Measurements from ENCODE around the gene GID8.
A peak's percentile ranks its signal among the peaks of the same experiment; 100 is the strongest.

GID8 gene

DNA sequence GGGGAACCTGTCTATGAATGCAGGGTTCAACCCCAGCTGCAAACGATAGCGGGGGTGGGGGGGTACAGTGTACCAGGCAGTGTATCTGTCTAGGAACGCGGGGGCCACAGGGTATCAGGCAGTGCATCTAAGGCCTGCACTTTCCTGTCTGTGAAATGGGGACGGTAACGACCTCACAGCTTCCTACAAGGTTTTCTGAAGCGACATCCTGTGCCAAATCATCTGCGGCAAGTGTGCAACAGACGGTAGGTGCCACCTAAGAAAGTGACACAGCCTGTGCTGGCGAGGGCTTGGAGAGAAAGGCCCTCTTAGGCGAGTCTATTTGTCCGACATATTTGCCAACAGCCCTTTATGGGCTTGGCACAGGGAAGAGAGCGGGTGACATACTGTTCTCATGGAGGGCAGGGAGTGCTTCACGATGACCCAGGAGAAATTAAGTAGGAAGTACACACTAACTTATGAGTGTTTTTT, 15.5 kb upstream of the GID8 start:
- DNase-seq (ENCODE audit: low read depth), result no peak
- TF ChIP-seq, protein P1, sequence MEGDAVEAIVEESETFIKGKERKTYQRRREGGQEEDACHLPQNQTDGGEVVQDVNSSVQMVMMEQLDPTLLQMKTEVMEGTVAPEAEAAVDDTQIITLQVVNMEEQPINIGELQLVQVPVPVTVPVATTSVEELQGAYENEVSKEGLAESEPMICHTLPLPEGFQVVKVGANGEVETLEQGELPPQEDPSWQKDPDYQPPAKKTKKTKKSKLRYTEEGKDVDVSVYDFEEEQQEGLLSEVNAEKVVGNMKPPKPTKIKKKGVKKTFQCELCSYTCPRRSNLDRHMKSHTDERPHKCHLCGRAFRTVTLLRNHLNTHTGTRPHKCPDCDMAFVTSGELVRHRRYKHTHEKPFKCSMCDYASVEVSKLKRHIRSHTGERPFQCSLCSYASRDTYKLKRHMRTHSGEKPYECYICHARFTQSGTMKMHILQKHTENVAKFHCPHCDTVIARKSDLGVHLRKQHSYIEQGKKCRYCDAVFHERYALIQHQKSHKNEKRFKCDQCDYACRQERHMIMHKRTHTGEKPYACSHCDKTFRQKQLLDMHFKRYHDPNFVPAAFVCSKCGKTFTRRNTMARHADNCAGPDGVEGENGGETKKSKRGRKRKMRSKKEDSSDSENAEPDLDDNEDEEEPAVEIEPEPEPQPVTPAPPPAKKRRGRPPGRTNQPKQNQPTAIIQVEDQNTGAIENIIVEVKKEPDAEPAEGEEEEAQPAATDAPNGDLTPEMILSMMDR (IDR thresholded peaks at IDR 0.05; ENCODE audit: insufficient read depth, low read depth, low read length, missing control alignments), result no peak
- H3K4me3 ChIP-seq (ENCODE audit: low read length), result no peak overlapping the region

DNA sequence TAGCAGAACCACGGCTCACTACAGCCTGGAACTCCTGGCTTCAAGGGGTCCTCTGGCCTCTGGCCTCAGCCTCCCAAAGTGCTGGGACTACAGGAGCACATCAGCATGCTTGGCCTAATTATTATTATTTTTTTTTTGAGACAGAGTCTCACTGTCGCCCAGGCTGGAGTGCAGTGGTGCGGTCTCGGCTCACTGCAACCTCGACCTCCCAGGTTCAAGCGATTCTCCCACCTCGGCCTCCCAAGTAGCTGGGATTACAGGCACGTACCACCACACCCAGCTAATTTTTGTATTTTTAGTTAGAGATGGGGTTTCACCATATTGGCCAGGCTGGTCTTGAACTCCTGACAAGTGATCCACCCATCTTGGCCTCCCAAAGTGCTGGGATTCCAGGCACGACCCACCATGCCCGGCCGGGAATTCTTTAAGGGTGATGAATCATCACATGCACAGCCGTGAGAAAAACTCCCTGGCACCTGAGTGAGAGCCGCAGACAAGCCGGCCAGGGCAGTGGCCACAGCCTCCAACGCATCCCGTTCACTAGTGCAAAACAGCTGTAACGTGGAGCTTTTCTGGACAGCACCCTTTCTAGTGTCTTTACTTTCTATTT, 14.8 kb upstream of the GID8 start:
- peak overlapping the region; percentile 93 for H3K4me3 ChIP-seq (ENCODE audit: low read length)
- DNase-seq (ENCODE audit: low read depth), result peak; percentile 93

DNA sequence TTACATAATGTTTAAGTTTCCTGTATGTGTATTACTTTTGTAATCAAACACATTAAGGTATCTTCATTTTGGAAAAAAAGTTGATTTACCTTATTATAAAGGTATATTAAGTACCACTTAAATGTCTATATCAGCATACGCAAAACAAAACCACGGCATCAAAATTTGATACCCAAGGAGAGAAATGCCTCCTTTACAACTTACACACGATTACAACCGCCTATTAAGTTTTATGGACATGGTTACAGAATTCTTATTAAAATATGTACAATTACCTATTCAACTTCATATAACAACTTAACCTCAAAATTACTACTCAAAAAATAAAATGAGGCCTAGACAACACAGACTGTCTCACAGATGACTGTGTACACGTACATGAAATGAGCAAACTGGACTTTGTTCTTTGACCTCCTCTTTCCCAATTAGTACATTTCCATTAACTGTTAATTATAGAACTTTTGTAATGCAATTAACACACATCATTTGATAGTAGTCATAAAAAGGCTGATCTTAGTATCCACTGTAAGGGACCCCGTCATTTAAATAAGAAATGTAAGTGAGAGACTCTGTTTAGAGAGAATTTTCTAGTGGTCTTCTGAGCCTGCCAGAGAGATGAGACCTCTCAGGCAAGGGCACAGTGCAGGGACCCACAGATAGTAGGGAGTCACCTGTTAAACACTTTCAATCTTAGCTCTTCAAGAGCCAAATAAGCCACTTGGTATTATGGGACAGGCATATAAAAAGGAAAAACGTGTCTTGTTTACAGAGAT, 14.1 kb upstream of the GID8 start:
- DNase-seq (ENCODE audit: low read depth), result no peak
- TF ChIP-seq, protein P1 (IDR thresholded peaks at IDR 0.05; ENCODE audit: insufficient read depth, low read depth, low read length, missing control alignments), result no peak
- H3K4me3 ChIP-seq (ENCODE audit: low read length), result peak overlapping the region; percentile 93

DNA sequence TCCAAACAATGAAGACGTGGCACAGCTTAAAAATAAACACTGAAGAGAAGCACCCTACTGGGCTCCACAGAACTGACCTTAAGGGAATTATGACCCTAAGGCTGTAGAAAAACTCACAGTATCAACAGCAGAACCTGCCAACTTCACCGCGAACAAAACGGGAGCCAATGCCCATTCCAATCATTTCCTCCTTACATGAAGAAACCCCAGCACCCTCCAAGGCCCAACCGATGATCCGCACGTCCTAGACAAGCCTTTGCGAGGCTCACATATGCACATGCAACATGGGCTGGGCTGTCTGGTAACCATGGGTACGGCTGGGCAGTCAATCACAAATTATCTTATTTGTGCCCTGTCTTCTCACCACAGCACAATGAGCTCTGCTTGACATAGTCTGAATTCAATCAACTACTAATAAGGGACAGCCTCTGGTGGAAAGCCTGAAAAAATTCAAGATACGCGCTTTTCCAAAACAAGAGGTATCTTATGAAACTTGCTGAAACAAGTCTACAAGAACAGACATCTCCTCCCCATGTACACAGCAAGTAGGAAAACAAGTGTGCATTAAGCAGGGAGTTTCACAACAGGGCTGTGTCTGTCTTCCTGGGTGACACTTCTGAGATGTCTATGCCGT, 13.4 kb upstream of the GID8 start:
- peak overlapping the region; percentile 93 for H3K4me3 ChIP-seq (ENCODE audit: low read length)
- peak; percentile 93 for DNase-seq (ENCODE audit: low read depth)
- TF ChIP-seq, protein P1 (IDR thresholded peaks at IDR 0.05; ENCODE audit: insufficient read depth, low read depth, low read length, missing control alignments), result no peak

DNA sequence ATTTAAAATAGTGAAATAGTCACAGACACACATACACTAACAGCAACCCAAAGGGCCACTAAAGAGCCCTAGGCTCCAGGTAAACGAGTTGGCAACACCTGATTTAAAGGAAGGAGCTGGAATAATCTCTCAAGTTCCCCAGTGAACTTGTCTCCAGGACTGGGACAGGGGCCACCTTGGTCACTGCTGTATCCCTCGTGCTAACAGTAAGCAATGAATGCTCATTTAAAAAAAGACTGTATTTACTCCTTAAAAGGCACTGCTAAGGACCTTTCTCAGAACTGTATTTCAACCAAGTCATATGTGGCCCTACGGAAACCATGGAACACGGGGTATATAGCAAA, 12.9 kb upstream of the GID8 start:
- no peak for DNase-seq (ENCODE audit: low read depth)
- H3K4me3 ChIP-seq (ENCODE audit: low read length), result peak overlapping the region; percentile 93
- TF ChIP-seq, protein P1 (IDR thresholded peaks at IDR 0.05; ENCODE audit: insufficient read depth, low read depth, low read length, missing control alignments), result no peak

DNA sequence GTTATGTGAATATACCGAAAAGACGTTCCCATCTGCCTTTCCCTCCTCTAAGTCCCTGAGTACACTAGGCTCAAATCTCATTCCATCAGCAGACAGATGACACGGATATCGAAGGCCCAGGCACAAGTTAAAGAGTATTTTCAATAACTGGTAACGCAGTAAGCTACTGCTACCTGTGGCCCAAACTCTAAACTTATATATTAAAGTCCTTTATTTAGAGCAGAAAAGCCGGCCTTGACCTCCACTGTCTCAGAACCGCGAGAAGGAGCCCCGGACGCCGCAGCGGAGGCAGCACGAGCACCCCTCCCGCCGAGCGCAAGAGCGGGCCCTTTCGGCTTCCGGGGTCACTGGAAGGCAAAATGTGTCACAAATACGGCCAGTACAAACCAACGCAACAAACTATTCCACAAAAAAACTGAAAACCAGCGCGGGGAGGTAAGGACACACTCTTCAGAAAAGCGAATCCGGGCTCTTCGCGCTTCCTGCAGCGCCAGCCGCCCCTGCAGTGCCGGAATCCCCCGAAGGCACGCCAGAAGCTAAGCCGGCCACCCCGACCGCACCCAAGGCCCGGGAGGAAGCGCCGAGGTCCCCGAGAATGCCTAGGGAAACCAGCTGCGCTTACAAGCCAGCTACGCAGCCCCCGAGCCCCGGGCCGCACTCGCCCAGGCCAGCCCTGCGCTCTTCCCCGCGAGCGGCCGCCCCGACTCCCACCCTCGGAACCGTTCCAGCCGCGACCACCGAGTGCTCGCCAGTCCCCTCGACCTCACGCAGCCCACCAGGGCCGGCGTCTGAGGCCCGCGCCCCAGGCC, 12.3 kb upstream of the GID8 start:
- DNase-seq (ENCODE audit: low read depth), result peak; percentile 25
- TF ChIP-seq, protein P1 (IDR thresholded peaks at IDR 0.05; ENCODE audit: insufficient read depth, low read depth, low read length, missing control alignments), result no peak
- H3K4me3 ChIP-seq (ENCODE audit: low read length), result peak overlapping the region; percentile 93

Measured in epithelial cell of esophagus (primary cell).